ENCODE results near the gene ZNF141. TPM values are rescaled to one million over a fixed set of nuclear protein-coding genes. Genes with fewer than 3 reads are reported as not detected.

ZNF141 gene
- total RNA-seq, 1 experiment from 2014 or later, result 6.5 TPM

DNA sequence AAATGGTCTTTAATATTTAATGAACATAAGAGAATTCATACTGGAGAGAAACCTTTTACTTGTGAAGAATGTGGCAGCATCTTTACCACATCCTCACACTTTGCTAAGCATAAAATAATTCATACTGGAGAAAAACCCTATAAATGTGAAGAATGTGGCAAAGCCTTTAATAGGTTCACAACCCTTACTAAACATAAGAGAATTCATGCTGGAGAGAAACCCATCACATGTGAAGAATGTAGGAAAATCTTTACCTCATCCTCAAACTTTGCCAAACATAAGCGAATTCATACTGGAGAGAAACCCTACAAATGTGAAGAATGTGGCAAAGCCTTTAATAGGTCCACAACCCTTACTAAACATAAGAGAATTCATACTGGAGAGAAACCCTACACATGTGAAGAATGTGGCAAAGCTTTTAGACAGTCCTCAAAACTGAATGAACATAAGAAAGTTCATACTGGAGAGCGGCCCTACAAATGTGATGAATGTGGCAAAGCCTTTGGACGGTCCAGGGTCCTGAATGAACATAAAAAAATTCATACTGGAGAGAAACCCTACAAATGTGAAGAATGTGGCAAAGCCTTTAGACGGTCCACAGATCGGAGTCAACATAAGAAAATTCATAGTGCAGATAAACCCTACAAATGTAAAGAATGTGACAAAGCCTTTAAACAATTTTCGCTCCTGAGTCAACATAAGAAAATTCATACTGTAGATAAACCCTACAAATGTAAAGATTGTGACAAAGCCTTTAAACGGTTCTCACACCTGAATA, 35.6 kb downstream of the ZNF141 start:
- intact Hi-C loops (cut with micrococcal nuclease), result no loop called here

DNA sequence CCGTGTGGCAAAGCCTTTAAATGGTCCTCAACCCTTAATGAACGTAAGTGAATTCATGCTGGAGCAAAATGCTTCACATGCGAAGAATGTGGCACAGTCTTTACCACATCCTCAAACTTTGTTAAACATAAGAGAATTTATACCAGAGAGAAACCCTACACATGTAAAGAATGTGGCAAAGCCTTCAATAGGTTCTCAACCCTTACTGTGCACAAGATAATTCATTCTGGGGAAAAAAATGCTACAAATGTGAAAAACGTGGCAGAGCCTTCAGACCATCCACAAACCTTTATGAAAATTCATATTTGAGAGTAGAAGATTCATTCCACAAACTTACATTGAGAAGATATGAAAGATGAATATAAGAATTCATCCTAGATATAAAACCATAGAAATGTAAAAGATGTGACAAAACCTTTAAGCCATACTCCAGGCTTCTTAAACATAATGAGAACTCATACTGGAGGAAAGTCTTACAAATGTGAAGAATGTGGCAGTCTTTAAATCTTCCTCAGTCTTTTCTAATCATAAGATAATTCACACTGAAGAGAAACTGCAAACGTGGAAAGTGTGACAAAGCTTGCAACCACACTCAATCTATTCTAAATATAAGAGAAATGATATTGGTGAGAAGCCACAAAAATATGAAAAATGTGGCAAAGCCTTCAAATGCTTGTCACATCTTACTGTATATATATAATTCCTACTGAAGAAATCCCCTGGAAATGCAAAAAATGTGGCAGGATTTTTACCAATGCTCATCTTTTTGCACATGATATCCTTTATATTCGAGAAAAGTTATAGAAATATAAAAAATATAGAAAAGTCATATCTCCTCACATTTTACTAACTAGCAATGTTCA, 36.9 kb downstream of the ZNF141 start:
- no peaks in the 10 kb centered on the region for H3F3A ChIP-seq (ENCODE audit: low read length, unreplicated experiment)
- H3K27ac ChIP-seq (ENCODE audit: low read length), result no peak overlapping the region
- ATAC-seq (no peak), DNase-seq (no peak)
- no peaks in the 10 kb centered on the region for H3K79me2 ChIP-seq (ENCODE audit: low read length)
- intact Hi-C loops (cut with micrococcal nuclease), result no loop called here
- peaks cover 75% of the 10 kb centered on the region for H3K36me3 ChIP-seq (ENCODE audit: low read depth, low read length)
- no peak overlapping the region for H2AFZ ChIP-seq (ENCODE audit: low read length)
- H3K9ac ChIP-seq (ENCODE audit: low read length), result no peak overlapping the region
- no peak overlapping the region; the same call in 1 of the 2 replicates for H3K4me3 ChIP-seq (ENCODE audit: low read length)
- no peaks in the 10 kb centered on the region for H3K27me3 ChIP-seq (ENCODE audit: low read length)
- H3K9me3 ChIP-seq (ENCODE audit: low read length), result peaks cover 61% of the 10 kb centered on the region
- H3K4me2 ChIP-seq (ENCODE audit: low read length), result no peak overlapping the region
- CTCF ChIA-PET, result no interaction called here
- POLR2A ChIA-PET (ENCODE audit: unreplicated experiment), result no interaction called here
- no peaks in the 10 kb centered on the region for H4K20me1 ChIP-seq (ENCODE audit: low read length)
- no peaks in the 10 kb centered on the region for H3K9me2 ChIP-seq (replicated peaks; ENCODE audit: low read length)
- no TSS peak for BruUV-seq (replicated peaks)
- no peak for TF ChIP-seq EZH2 (IDR thresholded peaks at IDR 0.05; ENCODE audit: low read length, unreplicated experiment)
- TF ChIP-seq EZH2phosphoT487 (IDR thresholded peaks at IDR 0.05; ENCODE audit: borderline replicate concordance, low read length), result no peak
- TF ChIP-seq, protein P1, sequence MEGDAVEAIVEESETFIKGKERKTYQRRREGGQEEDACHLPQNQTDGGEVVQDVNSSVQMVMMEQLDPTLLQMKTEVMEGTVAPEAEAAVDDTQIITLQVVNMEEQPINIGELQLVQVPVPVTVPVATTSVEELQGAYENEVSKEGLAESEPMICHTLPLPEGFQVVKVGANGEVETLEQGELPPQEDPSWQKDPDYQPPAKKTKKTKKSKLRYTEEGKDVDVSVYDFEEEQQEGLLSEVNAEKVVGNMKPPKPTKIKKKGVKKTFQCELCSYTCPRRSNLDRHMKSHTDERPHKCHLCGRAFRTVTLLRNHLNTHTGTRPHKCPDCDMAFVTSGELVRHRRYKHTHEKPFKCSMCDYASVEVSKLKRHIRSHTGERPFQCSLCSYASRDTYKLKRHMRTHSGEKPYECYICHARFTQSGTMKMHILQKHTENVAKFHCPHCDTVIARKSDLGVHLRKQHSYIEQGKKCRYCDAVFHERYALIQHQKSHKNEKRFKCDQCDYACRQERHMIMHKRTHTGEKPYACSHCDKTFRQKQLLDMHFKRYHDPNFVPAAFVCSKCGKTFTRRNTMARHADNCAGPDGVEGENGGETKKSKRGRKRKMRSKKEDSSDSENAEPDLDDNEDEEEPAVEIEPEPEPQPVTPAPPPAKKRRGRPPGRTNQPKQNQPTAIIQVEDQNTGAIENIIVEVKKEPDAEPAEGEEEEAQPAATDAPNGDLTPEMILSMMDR (conservative IDR thresholded peaks at IDR 0.05; ENCODE audit: low read depth, low read length), result no peak
- no peaks in the 10 kb centered on the region for H3K4me1 ChIP-seq (ENCODE audit: insufficient read depth, low read length)

More for the DNA sequence above, 35.6 kb downstream of the ZNF141 start:
- ATAC-seq, result no peak
- no peak overlapping the region for H3K27ac ChIP-seq (ENCODE audit: low read length)
- no peak overlapping the region; the same call in 1 of the 2 replicates for H3K4me3 ChIP-seq (ENCODE audit: low read length)
- peaks cover 68% of the 10 kb centered on the region for H3K9me3 ChIP-seq (ENCODE audit: low read length)
- no peak overlapping the region for H3K9ac ChIP-seq (ENCODE audit: low read length)
- no peaks in the 10 kb centered on the region for H3K79me2 ChIP-seq (ENCODE audit: low read length)
- no peak for DNase-seq
- H3K4me1 ChIP-seq (ENCODE audit: insufficient read depth, low read length), result no peaks in the 10 kb centered on the region
- no peak overlapping the region for H2AFZ ChIP-seq (ENCODE audit: low read length)
- H3K9me2 ChIP-seq (replicated peaks; ENCODE audit: low read length), result no peaks in the 10 kb centered on the region
- H3K4me2 ChIP-seq (ENCODE audit: low read length), result no peak overlapping the region
- peaks cover 84% of the 10 kb centered on the region for H3K36me3 ChIP-seq (ENCODE audit: low read depth, low read length)
- ChIA-PET POLR2A (ENCODE audit: unreplicated experiment) (no interaction called here), CTCF (no interaction called here)
- BruUV-seq (replicated peaks), result no TSS peak
- H3F3A ChIP-seq (ENCODE audit: low read length, unreplicated experiment), result no peaks in the 10 kb centered on the region
- no peaks in the 10 kb centered on the region for H4K20me1 ChIP-seq (ENCODE audit: low read length)
- TF ChIP-seq EZH2 (IDR thresholded peaks at IDR 0.05; ENCODE audit: low read length, unreplicated experiment) (no peak), EZH2phosphoT487 (IDR thresholded peaks at IDR 0.05; ENCODE audit: borderline replicate concordance, low read length) (no peak)
- TF ChIP-seq, protein P1 (conservative IDR thresholded peaks at IDR 0.05; ENCODE audit: low read depth, low read length), result no peak
- no peaks in the 10 kb centered on the region for H3K27me3 ChIP-seq (ENCODE audit: low read length)
